Mesenchymal stem cell (in vitro differentiated cells and primary cell): ENCODE measurements around the gene SLC50A1.

ENCODE experiments used
- DNase-seq: peaks from one replicate; pipeline ENCODE4 v3.0.0-alpha.2; 2013
- H2AFZ ChIP-seq: one replicate; pipeline ENCODE4 v1.6.1; 2013; ENCODE audit warnings: low read depth, mild to moderate bottlenecking, control low read depth, inconsistent platforms, low read length, moderate library complexity
- H2AK5ac ChIP-seq: 2 replicates; pipeline ENCODE4 v1.6.1; 2013; ENCODE audit warnings: low read length, moderate library complexity, mild to moderate bottlenecking, inconsistent platforms; ENCODE audit not compliant: severe bottlenecking
- H2BK120ac ChIP-seq: one replicate; pipeline ENCODE4 v1.6.1; 2013; ENCODE audit warnings: low read depth, mild to moderate bottlenecking, inconsistent platforms, low read length, moderate library complexity
- H2BK12ac ChIP-seq, 2 experiments: one replicate each; pipeline ENCODE4 v1.6.1; 2013; ENCODE audit warnings: inconsistent platforms in 2 of 2, low read length in 2 of 2, mild to moderate bottlenecking in 2 of 2, moderate library complexity in 2 of 2, control low read depth in 1 of 2
- H2BK15ac ChIP-seq: one replicate; pipeline ENCODE4 v1.6.1; 2013; ENCODE audit warnings: mild to moderate bottlenecking, low read depth, inconsistent platforms; ENCODE audit not compliant: poor library complexity, severe bottlenecking
- H2BK5ac ChIP-seq: 2 replicates; pipeline ENCODE4 v1.6.1; 2013; ENCODE audit warnings: low read depth, mild to moderate bottlenecking, low read length, control low read depth, inconsistent platforms; ENCODE audit not compliant: poor library complexity, severe bottlenecking
- H3K14ac ChIP-seq, 2 experiments: one replicate each; pipeline ENCODE4 v1.6.1; 2013; ENCODE audit warnings: inconsistent platforms in 2 of 2, low read length in 2 of 2, control low read depth in 1 of 2, mild to moderate bottlenecking in 1 of 2, moderate library complexity in 1 of 2
- H3K18ac ChIP-seq, 2 experiments: one replicate each; pipeline ENCODE4 v1.6.1; 2013; ENCODE audit warnings: inconsistent platforms in 2 of 2, low read length in 2 of 2, control low read depth in 1 of 2, low read depth in 1 of 2, mild to moderate bottlenecking in 1 of 2
- H3K23ac ChIP-seq, 2 experiments: one replicate each; pipeline ENCODE4 v1.6.1; 2013; ENCODE audit warnings: inconsistent platforms in 2 of 2, low read length in 2 of 2, mild to moderate bottlenecking in 2 of 2, moderate library complexity in 2 of 2, control low read depth in 1 of 2
- H3K27ac ChIP-seq: 2 replicates; pipeline ENCODE4 v1.5.1; 2013; ENCODE audit warnings: mild to moderate bottlenecking, moderate library complexity, low read length, control low read depth, inconsistent platforms; ENCODE audit not compliant: poor library complexity, severe bottlenecking
- H3K27me3 ChIP-seq, 2 experiments: 2 replicates each; pipeline versions ENCODE4 v1.6.1 to v1.7.0; 2013; ENCODE audit warnings: low read length in 2 of 2, mild to moderate bottlenecking in 2 of 2, moderate library complexity in 2 of 2, control low read depth in 1 of 2, inconsistent platforms in 1 of 2; ENCODE audit not compliant: control insufficient read depth in 1 of 2, insufficient read depth in 1 of 2
- H3K36me3 ChIP-seq, 2 experiments: 2 replicates each; pipeline versions ENCODE4 v1.6.1 to v1.7.0; 2013; ENCODE audit warnings: low read length in 2 of 2, control low read depth in 1 of 2, inconsistent platforms in 1 of 2, low read depth in 1 of 2, mild to moderate bottlenecking in 1 of 2; ENCODE audit not compliant: insufficient read depth in 2 of 2, control insufficient read depth in 1 of 2
- H3K4ac ChIP-seq, 2 experiments: one replicate each; pipeline ENCODE4 v1.6.1; 2013; ENCODE audit warnings: inconsistent platforms in 2 of 2, low read length in 2 of 2, mild to moderate bottlenecking in 2 of 2, moderate library complexity in 2 of 2, control low read depth in 1 of 2, low read depth in 1 of 2
- H3K4me1 ChIP-seq: 2 replicates; pipeline ENCODE4 v1.6.1; 2013; ENCODE audit warnings: low read depth, low read length, control low read depth; ENCODE audit not compliant: control insufficient read depth, insufficient read depth
- H3K4me2 ChIP-seq: 2 replicates; pipeline ENCODE4 v1.6.1; 2013; ENCODE audit warnings: low read length, mild to moderate bottlenecking, inconsistent platforms; ENCODE audit not compliant: poor library complexity, severe bottlenecking
- H3K4me3 ChIP-seq, 2 experiments: 2 replicates each; pipeline versions ENCODE4 v1.5.1 to v1.7.0; 2013; ENCODE audit warnings: low read length in 2 of 2, mild to moderate bottlenecking in 2 of 2, control low read depth in 1 of 2, low read depth in 1 of 2; ENCODE audit not compliant: insufficient read depth in 1 of 2
- H3K79me1 ChIP-seq: replicated peaks from 2 replicates; pipeline ENCODE4 v1.6.1; 2013; ENCODE audit warnings: mild to moderate bottlenecking, control low read depth, low read length, inconsistent platforms; ENCODE audit not compliant: poor library complexity, severe bottlenecking
- H3K9ac ChIP-seq: 2 replicates; pipeline ENCODE4 v1.7.0; 2013; ENCODE audit warnings: mild to moderate bottlenecking, low read length, moderate library complexity
- H3K9me3 ChIP-seq: 2 replicates; pipeline ENCODE4 v1.7.0; 2013; ENCODE audit warnings: mild to moderate bottlenecking, low read length; ENCODE audit not compliant: control insufficient read depth
- H4K8ac ChIP-seq: one replicate; pipeline ENCODE4 v1.6.1; 2013; ENCODE audit warnings: inconsistent platforms, mild to moderate bottlenecking, low read length, moderate library complexity
- H4K91ac ChIP-seq: one replicate; pipeline ENCODE4 v1.6.1; 2013; ENCODE audit warnings: mild to moderate bottlenecking, low read length, inconsistent platforms
- WGBS: methylation state at CpG from one replicate; pipeline ENCODE4 v1.1.7; 2013; ENCODE audit warnings: mixed read lengths; 5-methylcytosine and 5-hydroxymethylcytosine counted together

The SLC50A1 gene

GRCh38 chr1:155125946-155126555 lies 9.6 kb upstream of the SLC50A1 start:
- Histone ChIP-seq H3K9me3 (no peaks in the 10 kb centered on the region), H3K79me1 (no peaks in the 10 kb centered on the region), H3K27me3 (peaks cover 56 to 84% of the 10 kb centered on the region in 2 experiments), H3K4me3 (peak overlapping the region; percentile 23 to 53), H2BK5ac (peak overlapping the region; percentile 48), H2AFZ (peak overlapping the region; percentile 36), H3K9ac (no peak overlapping the region), H3K36me3 (no peaks in the 10 kb centered on the region), H3K4ac (no peak overlapping the region), H3K18ac (no peak overlapping the region), H3K4me2 (peak overlapping the region; percentile 94), H2AK5ac (no peak overlapping the region), H3K27ac (no peak overlapping the region), H2BK12ac (peak overlapping the region in 1 of 2 experiments; percentile 57), H2BK120ac (no peak overlapping the region), H3K14ac (no peak overlapping the region), H4K8ac (no peak overlapping the region), H3K4me1 (peaks cover 51% of the 10 kb centered on the region), H2BK15ac (no peak overlapping the region), H4K91ac (peak overlapping the region; percentile 7), H3K23ac (no peak overlapping the region)
- peak; percentile 52 for DNase-seq
- WGBS = 13% methylated on average over 42 of the region's 53 CpGs

DNA sequence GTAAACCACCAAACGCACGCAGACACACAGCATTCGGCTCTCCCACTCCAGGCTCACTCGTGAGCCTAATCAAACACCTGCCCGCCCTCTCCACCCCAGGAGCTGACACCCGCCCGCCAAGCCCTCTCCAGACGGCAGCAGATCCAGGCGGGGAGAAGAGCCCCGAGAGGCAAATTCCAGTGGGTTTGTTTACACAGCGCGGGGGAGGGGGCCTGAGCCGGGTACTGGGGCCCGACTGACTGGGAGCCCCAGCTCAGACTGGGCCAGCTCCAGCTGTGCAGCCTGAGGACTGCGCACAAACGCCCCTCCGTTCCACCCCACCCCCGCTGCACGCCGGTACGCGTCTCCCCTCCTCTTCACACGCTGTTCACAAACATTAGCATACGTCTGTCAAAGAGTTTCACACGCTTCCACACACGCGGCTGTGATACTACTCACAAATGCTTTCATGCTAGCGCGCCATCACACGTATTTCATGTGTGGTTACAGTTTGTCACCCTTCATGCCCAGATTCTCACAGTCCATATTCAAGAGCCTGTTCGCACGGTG lies 9.0 kb upstream of the SLC50A1 start:
- Histone ChIP-seq H3K4me3 (peak overlapping the region; percentile 23 to 69), H4K91ac (peak overlapping the region; percentile 7), H4K8ac (peak overlapping the region; percentile 7), H3K9me3 (no peaks in the 10 kb centered on the region), H3K4me2 (peak overlapping the region; percentile 94), H2AK5ac (no peak overlapping the region), H2BK120ac (no peak overlapping the region), H3K9ac (no peak overlapping the region), H2BK5ac (no peak overlapping the region), H3K14ac (no peak overlapping the region), H3K23ac (peak overlapping the region in 1 of 2 experiments; percentile 62), H2BK12ac (peak overlapping the region in 1 of 2 experiments; percentile 57), H2AFZ (peak overlapping the region; percentile 36), H3K36me3 (peaks cover 0 to 4% of the 10 kb centered on the region in 2 experiments), H3K4ac (peak overlapping the region in 1 of 2 experiments; percentile 50), H3K27ac (no peak overlapping the region), H2BK15ac (no peak overlapping the region), H3K79me1 (no peaks in the 10 kb centered on the region), H3K18ac (peak overlapping the region in 1 of 2 experiments; percentile 0), H3K27me3 (peaks cover 52 to 82% of the 10 kb centered on the region in 2 experiments), H3K4me1 (peaks cover 51% of the 10 kb centered on the region)
- DNase-seq = peak; percentile 74
- under 1% methylated on average over 32 of the region's 32 CpGs for WGBS

DNA sequence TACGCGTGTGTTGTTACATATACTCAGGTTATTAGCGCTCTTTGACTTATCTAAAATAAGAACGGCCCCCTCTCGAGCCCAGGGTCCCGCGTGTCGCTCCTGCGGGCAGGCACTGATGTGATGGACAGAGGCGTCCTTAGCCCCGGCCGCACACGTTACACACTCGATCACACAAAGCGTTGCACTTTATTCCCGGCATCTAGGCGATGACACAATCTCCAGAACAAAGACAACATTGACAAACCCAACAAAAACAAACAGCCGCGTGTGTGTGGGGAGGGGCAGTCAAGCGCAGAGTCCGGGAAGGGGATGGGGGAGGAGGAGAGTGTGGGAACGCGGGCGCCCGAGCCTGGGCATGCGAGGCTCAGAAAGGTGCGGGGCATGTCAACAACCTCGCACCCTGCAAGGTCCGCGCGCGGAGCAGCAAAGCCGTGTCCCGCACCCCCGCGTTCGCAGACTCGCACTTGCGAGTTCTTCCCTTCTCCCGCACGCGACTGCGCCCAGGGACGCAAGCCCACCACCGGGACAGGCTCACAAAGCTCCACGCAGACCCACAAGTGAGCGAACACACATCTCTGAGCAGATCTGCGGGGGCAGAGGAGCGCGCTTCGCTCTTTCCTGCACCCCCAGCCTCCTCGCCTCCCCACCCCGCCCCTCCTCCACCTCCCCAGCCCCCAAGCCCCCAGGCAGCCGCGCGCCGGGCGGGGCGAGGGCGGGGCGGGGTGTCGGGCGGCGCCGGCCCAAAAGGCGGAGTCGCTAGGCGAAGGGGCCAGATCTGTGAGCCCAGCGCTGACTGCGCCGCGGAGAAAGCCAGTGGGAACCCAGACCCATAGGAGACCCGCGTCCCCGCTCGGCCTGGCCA lies 8.3 kb upstream of the SLC50A1 start, which contains the start of gene EFNA1:
TSS of gene EFNA1 (plus strand) at position 772 of the 862 bp plus-strand sequence. CDS start 102 bp downstream, outside the sequence.
- peak within 1 kb of the TSS in 1 of 2 experiments; percentile 50 for H3K4ac ChIP-seq
- peak within 1 kb of the TSS in 1 of 2 experiments; percentile 11 for H2BK12ac ChIP-seq
- WGBS = under 1% methylated on average over 48 of the region's 76 CpGs

More for the DNA sequence above, 8.3 kb upstream of the SLC50A1 start, which contains the start of gene EFNA1:
- Histone ChIP-seq H2BK120ac (no peak within 1 kb of the TSS), H3K23ac (peak within 1 kb of the TSS in 1 of 2 experiments; percentile 62), H2AFZ (peak within 1 kb of the TSS; percentile 36), H2BK5ac (no peak within 1 kb of the TSS), H3K9me3 (no peaks in the 10 kb centered on the region), H2AK5ac (no peak within 1 kb of the TSS), H3K4me3 (peak within 1 kb of the TSS; percentile 51 to 69), H3K36me3 (peaks cover 0 to 6% of the 10 kb centered on the region in 2 experiments), H2BK15ac (peak within 1 kb of the TSS; percentile 44), H3K18ac (peak within 1 kb of the TSS; percentile 3 to 28), H3K4me2 (peak within 1 kb of the TSS; percentile 94), H3K79me1 (no peaks in the 10 kb centered on the region), H4K8ac (peak within 1 kb of the TSS; percentile 7), H3K27ac (no peak within 1 kb of the TSS), H3K4me1 (peaks cover 51% of the 10 kb centered on the region), H4K91ac (no peak within 1 kb of the TSS), H3K27me3 (peaks cover 48 to 80% of the 10 kb centered on the region in 2 experiments), H3K14ac (peak within 1 kb of the TSS in 1 of 2 experiments; percentile 46), H3K9ac (peak within 1 kb of the TSS; percentile 48)
- DNase-seq = peak; percentile 76
